Esophagus squamous epithelium (tissue), 5 donors: ENCODE measurements around the gene TMEM266. TPM values are rescaled to one million over a fixed set of nuclear protein-coding genes. Genes with fewer than 3 reads are reported as not detected.

Experiments
- DNase-seq: peaks from one replicate; lab custom pipeline; 2025; lab: John Stamatoyannopoulos, UW
- H3K27ac ChIP-seq, 4 donors: fragments of 200-600 bp; sonication (generic); one replicate each; pipeline ENCODE4 v1.5.1; 2016 to 2019; ENCODE audit warnings: mild to moderate bottlenecking in 1 of 4
- H3K27me3 ChIP-seq, 4 donors: fragments of 200-600 bp; sonication (generic); 1 replicate in 3 of 4; 2 replicates in 1 of 4; pipeline versions ENCODE4 v1.5.1 to v1.6.0; 2017 to 2021; ENCODE audit warnings: antibody characterized with exemption in 1 of 4
- H3K36me3 ChIP-seq, 3 donors: fragments of 200-600 bp; sonication (generic); one replicate each; pipeline ENCODE4 v1.5.1; 2016 to 2019
- H3K4me1 ChIP-seq, 3 donors: fragments of 200-600 bp; sonication (generic); one replicate each; pipeline ENCODE4 v1.5.1; 2017 to 2019
- H3K4me3 ChIP-seq, 4 donors: fragments of 200-600 bp; sonication (generic); 1 replicate in 3 of 4; 2 replicates in 1 of 4; pipeline ENCODE4 v1.5.1; 2016 to 2019; ENCODE audit warnings: mild to moderate bottlenecking in 2 of 4, moderate library complexity in 1 of 4
- H3K9me3 ChIP-seq, 3 donors: fragments of 200-600 bp; sonication (generic); one replicate each; pipeline ENCODE4 v1.5.1; 2016 to 2019
- POLR2A ChIP-seq, 4 donors: fragments of 450-650 bp; IDR thresholded peaks; one replicate each; pipeline ENCODE4 v1.6.1; 2017; ENCODE audit warnings: antibody characterized with exemption in 4 of 4, mild to moderate bottlenecking in 4 of 4, moderate library complexity in 3 of 4
- WGBS, 2 donors: methylation state at CpG; one replicate each; pipeline ENCODE4 v1.1.5; 2018; 5-methylcytosine and 5-hydroxymethylcytosine counted together
- intact Hi-C: fragments of 100-400 bp; cut with DNase I; formaldehyde crosslinking; loops from one replicate; pipeline ENCODE4 v1.15.0; 2022
- total RNA-seq, 4 donors: library from RNA; depleted of rRNA; stranded (reverse); fragments of >200 nt; gene quantifications; one replicate each; pipeline ENCODE4 v1.1.0, GENCODE V29; 2016
- TF ChIP-seq, protein P1 (sequence below), 6 experiments: fragments of 450-650 bp in 4 of 6; fragments of 200-600 bp in 2 of 6; sonication (generic) in 2 of 6; IDR thresholded peaks; one replicate each; pipeline ENCODE4 v1.5.1; 2016 to 2019; ENCODE audit warnings: antibody characterized with exemption in 6 of 6, mild to moderate bottlenecking in 4 of 6, moderate library complexity in 4 of 6
- donor health status: DM: yes; HTN: yes; CAD: no.

TMEM266 gene
- total RNA-seq, 4 donors from 2014 or later = 0.19 to 0.79 (median 0.29) TPM; not detected in 1

DNA sequence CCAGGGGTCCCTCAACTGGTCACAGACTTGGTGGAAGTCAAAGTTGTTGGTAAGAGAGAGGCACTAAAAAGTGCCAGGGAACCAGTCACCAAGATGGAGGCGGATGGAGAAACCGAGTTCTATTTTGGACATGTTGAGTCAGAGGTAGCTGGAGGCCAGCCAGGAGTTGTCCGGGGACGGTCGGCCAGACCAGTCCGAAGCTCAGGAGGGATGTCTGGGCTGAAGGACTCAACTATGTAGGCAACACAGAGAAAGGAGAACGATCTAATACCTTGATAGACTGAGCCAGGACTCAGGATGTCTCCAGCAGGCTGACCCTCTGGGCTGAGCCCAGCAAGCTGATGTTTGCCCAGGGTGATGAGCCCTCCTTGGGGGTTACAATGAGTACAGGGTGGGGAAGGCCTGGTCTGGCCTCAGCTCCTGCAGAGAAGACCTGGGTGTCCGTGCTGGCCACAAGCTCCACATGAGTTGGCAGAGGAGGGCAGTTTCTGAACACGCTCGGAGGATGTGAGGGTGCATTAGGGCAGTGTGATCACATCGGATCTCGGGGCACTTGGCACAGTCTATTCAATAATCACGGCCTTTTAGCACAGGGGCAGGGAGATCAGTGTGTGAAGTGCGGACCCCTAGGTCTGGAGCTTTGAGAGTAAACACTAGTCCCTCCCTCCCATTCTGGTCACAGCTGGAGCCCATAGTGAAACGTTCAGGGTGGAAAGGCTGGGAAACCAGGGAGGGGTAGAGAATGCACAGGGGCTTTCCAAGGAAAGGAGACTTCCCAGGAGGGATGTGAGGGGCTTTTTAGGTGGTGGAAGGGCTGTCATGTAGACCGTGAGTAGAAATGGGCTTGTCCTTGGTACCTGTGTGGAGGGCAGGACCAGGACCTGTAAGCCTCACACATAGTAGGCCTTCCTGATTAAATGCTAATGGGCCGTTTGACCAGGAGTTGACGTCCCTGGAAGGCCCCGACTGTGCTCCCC is 139.6 kb downstream of the TMEM266 start:
- Histone ChIP-seq H3K27me3 (no peaks in the 10 kb centered on the region), H3K9me3 (no peaks in the 10 kb centered on the region), H3K4me3 (no peak overlapping the region), H3K4me1 (peaks cover 33 to 68% (median 40%) of the 10 kb centered on the region in 3 donors), H3K36me3 (peaks cover 0 to 16% (median 0%) of the 10 kb centered on the region in 3 donors), H3K27ac (peak overlapping the region in 1 of 4 donors; percentile 2)
- no peak for TF ChIP-seq POLR2A (IDR thresholded peaks at IDR 0.05)
- TF ChIP-seq, protein P1, sequence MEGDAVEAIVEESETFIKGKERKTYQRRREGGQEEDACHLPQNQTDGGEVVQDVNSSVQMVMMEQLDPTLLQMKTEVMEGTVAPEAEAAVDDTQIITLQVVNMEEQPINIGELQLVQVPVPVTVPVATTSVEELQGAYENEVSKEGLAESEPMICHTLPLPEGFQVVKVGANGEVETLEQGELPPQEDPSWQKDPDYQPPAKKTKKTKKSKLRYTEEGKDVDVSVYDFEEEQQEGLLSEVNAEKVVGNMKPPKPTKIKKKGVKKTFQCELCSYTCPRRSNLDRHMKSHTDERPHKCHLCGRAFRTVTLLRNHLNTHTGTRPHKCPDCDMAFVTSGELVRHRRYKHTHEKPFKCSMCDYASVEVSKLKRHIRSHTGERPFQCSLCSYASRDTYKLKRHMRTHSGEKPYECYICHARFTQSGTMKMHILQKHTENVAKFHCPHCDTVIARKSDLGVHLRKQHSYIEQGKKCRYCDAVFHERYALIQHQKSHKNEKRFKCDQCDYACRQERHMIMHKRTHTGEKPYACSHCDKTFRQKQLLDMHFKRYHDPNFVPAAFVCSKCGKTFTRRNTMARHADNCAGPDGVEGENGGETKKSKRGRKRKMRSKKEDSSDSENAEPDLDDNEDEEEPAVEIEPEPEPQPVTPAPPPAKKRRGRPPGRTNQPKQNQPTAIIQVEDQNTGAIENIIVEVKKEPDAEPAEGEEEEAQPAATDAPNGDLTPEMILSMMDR (IDR thresholded peaks at IDR 0.05) = no peak
- 59 to 60% methylated on average over 13 to 17 of the region's 19 CpGs for WGBS, 2 donors
- no peak for DNase-seq
- intact Hi-C loops = loop anchor here (10.0 kb wide), 1 partner anchor 125 kb away; no protein-coding TSS in a partner anchor

DNA sequence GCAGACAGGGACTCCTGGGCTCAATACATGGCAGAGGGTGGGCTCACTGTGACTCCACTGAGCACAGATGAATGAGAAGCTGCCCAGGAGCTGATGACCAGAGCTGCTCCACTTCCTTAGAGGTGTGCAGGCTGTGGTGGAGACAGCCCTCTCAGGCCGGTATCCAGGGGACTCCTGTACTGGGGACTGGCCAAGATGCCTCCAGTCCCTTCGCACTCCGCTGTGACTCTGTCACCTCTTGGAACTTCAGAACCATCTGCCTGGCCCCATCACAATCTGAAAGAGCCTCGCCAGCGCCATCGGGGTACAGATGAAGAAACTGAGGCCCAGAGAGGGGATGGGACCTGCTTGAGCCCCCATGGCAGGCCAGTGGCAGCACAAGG is 140.3 kb downstream of the TMEM266 start:
- H3K4me3 ChIP-seq = no peak overlapping the region
- intact Hi-C loops = no loop called here
- H3K36me3 ChIP-seq = peaks cover 0 to 22% (median 0%) of the 10 kb centered on the region in 3 donors
- 80 to 100% methylated on average over 1 to 3 of the region's 6 CpGs for WGBS, 2 donors
- no peak overlapping the region for H3K27ac ChIP-seq
- no peak for DNase-seq
- TF ChIP-seq, protein P1 (IDR thresholded peaks at IDR 0.05) = no peak
- TF ChIP-seq POLR2A (IDR thresholded peaks at IDR 0.05) = no peak
- no peaks in the 10 kb centered on the region for H3K27me3 ChIP-seq
- H3K9me3 ChIP-seq = no peaks in the 10 kb centered on the region
- peaks cover 33 to 61% (median 39%) of the 10 kb centered on the region in 3 donors for H3K4me1 ChIP-seq

DNA sequence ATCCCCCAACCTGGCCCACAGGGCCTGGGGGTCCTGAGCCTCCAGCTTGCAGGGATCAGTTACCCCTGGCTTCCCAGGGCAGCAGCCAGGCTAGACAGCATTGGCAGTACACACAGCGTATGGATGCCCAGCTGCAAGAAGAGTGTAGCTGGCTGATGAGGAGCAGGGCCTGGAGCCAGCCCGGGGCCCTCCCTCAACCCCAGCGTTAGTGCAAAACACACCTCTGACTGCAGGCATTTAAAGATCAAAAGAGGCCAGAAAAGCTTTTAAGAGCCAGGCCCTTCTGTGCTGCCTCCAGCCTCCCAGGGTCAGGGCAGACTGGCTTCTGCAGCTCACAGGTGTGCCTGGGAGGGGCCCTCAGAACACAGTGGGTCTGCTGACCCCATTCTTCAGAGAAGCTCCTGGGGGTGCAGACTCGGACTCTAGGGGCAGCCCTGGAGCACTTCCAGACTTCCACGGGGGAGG is 140.9 kb downstream of the TMEM266 start:
- H3K36me3 ChIP-seq = peaks cover 0 to 28% (median 0%) of the 10 kb centered on the region in 3 donors
- WGBS, 2 donors = 18% methylated on average over 3 of the region's 5 CpGs; no CpG with 5 or more reads in 1 of the 2 donors
- H3K4me1 ChIP-seq = peaks cover 33 to 55% (median 36%) of the 10 kb centered on the region in 3 donors
- no peaks in the 10 kb centered on the region for H3K27me3 ChIP-seq
- intact Hi-C loops = no loop called here
- no peak overlapping the region for H3K4me3 ChIP-seq
- TF ChIP-seq POLR2A (IDR thresholded peaks at IDR 0.05) = no peak
- TF ChIP-seq, protein P1 (IDR thresholded peaks at IDR 0.05) = no peak
- no peak for DNase-seq
- no peaks in the 10 kb centered on the region for H3K9me3 ChIP-seq
- H3K27ac ChIP-seq = no peak overlapping the region

DNA sequence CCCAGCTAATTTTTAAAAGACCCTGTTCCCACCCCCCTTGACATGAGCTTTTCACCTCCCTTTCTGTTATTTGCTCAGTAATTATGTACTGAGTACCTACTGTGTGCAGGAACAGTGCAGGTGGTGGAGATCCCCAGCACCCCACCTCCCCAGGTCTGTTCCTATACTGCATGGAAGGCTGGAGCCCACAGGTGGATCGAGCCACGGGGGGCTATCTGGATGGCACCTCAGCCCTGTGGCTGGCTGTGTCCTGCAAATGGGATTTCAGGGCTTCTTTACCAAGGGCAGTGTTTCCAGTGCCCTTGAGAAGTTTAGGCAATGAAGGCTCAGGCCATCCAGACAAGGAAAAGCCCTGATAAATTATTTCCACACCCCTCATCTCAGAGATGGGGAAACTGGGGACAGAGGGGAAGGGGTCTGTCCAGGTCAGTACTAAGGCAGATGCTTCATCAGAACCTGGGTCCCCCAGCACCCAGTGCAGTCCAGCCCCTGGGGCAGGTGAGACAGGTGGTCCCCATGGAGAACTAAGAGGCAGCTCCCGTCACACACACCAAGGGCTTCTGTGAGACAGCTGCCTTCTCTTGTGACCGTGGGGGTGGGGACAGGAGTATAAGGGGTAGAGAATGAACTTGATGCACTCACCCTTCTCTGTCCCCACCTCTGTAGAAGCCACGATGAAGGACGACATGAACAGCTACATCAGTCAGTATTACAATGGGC is 141.9 kb downstream of the TMEM266 start:
- H3K27ac ChIP-seq = no peak overlapping the region
- 40 to 82% methylated on average over 1 to 4 of the region's 6 CpGs for WGBS, 2 donors
- H3K4me3 ChIP-seq = no peak overlapping the region
- H3K9me3 ChIP-seq = no peaks in the 10 kb centered on the region
- TF ChIP-seq, protein P1 (IDR thresholded peaks at IDR 0.05) = no peak
- no peak for TF ChIP-seq POLR2A (IDR thresholded peaks at IDR 0.05)
- no peaks in the 10 kb centered on the region for H3K27me3 ChIP-seq
- peaks cover 0 to 37% (median 0%) of the 10 kb centered on the region in 3 donors for H3K36me3 ChIP-seq
- peaks cover 24 to 53% (median 32%) of the 10 kb centered on the region in 3 donors for H3K4me1 ChIP-seq
- no peak for DNase-seq
- intact Hi-C loops = no loop called here
